ENCODE data around the gene TTC29. TPM values are rescaled to one million over a fixed set of nuclear protein-coding genes. Genes with fewer than 3 reads are reported as not detected.
"Not testable (repeated sequence)": the region's sequence is repeated elsewhere in the genome, so short reads cannot be mapped to it uniquely, and the experiment has no call there.

Gene TTC29
- total RNA-seq, 1 donor from 2014 or later, result not detected

- intact Hi-C loops (cut with DNase I), result no loop called here
- no peaks in the 10 kb centered on the region for H3K27me3 ChIP-seq
- no peak for TF ChIP-seq CTCF (IDR thresholded peaks at IDR 0.05)
- no peak for TF ChIP-seq POLR2AphosphoS5 (IDR thresholded peaks at IDR 0.05; ENCODE audit: insufficient read depth in 1 of 2, low read depth in 1 of 2)
- no peak for TF ChIP-seq POLR2A (IDR thresholded peaks at IDR 0.05)
Measured at GRCh38 chr4:146763560-146763959, 182.1 kb downstream of the TTC29 start.

GRCh38 chr4:146762016-146762415 lies 183.6 kb downstream of the TTC29 start:
- Histone ChIP-seq H3K4me3 (no peak overlapping the region), H3K4me1 (no peaks in the 10 kb centered on the region), H3K36me3 (no peaks in the 10 kb centered on the region), H3K27ac (no peak overlapping the region), H3K27me3 (no peaks in the 10 kb centered on the region), H3K9me3 (no peaks in the 10 kb centered on the region)
- DNase-seq (ENCODE audit: extremely low spot score in 2 of 2), result no peak
- intact Hi-C loops (cut with DNase I), result no loop called here
- TF ChIP-seq POLR2AphosphoS5 (IDR thresholded peaks at IDR 0.05; ENCODE audit: insufficient read depth in 1 of 2, low read depth in 1 of 2) (no peak), CTCF (IDR thresholded peaks at IDR 0.05) (no peak), POLR2A (IDR thresholded peaks at IDR 0.05) (no peak)

More at GRCh38 chr4:146763560-146763959, 182.1 kb downstream of the TTC29 start:
- Histone ChIP-seq H3K9me3 (no peaks in the 10 kb centered on the region), H3K36me3 (no peaks in the 10 kb centered on the region), H3K4me1 (no peaks in the 10 kb centered on the region), H3K4me3 (no peak overlapping the region), H3K27ac (no peak overlapping the region)
- DNase-seq (ENCODE audit: extremely low spot score in 2 of 2), result no peak

- TF ChIP-seq CTCF (IDR thresholded peaks at IDR 0.05) (no peak), POLR2AphosphoS5 (IDR thresholded peaks at IDR 0.05; ENCODE audit: insufficient read depth in 1 of 2, low read depth in 1 of 2) (no peak), POLR2A (IDR thresholded peaks at IDR 0.05) (no peak)
- Histone ChIP-seq H3K4me1 (no peaks in the 10 kb centered on the region), H3K4me3 (no peak overlapping the region), H3K9me3 (no peaks in the 10 kb centered on the region), H3K27ac (no peak overlapping the region), H3K36me3 (no peaks in the 10 kb centered on the region), H3K27me3 (no peaks in the 10 kb centered on the region)
- DNase-seq (ENCODE audit: extremely low spot score in 2 of 2), result no peak
- intact Hi-C loops (cut with DNase I), result no loop called here
Measured at GRCh38 chr4:146742416-146742815, 203.2 kb downstream of the TTC29 start.

- TF ChIP-seq POLR2AphosphoS5 (IDR thresholded peaks at IDR 0.05; ENCODE audit: insufficient read depth in 1 of 2, low read depth in 1 of 2) (no peak), POLR2A (IDR thresholded peaks at IDR 0.05) (no peak), CTCF (IDR thresholded peaks at IDR 0.05) (no peak)
Measured at GRCh38 chr4:146739182-146739581, 206.5 kb downstream of the TTC29 start.

GRCh38 chr4:146723519-146723918 lies 222.1 kb downstream of the TTC29 start:
- H3K36me3 ChIP-seq; H3K9me3 ChIP-seq; intact Hi-C loops (cut with DNase I); H3K4me1 ChIP-seq; H3K27me3 ChIP-seq; H3K4me3 ChIP-seq; H3K27ac ChIP-seq; DNase-seq (ENCODE audit: extremely low spot score in 2 of 2): not testable (repeated sequence)

More at GRCh38 chr4:146739182-146739581, 206.5 kb downstream of the TTC29 start:
- Histone ChIP-seq H3K27me3 (no peaks in the 10 kb centered on the region), H3K4me1 (no peaks in the 10 kb centered on the region), H3K9me3 (no peaks in the 10 kb centered on the region), H3K27ac (no peak overlapping the region), H3K4me3 (no peak overlapping the region), H3K36me3 (no peaks in the 10 kb centered on the region)
- intact Hi-C loops (cut with DNase I), result no loop called here
- DNase-seq (ENCODE audit: extremely low spot score in 2 of 2), result no peak

- no peak for DNase-seq (ENCODE audit: extremely low spot score in 2 of 2)
- Histone ChIP-seq H3K27me3 (no peaks in the 10 kb centered on the region), H3K9me3 (no peaks in the 10 kb centered on the region), H3K4me3 (no peak overlapping the region), H3K4me1 (no peaks in the 10 kb centered on the region), H3K36me3 (no peaks in the 10 kb centered on the region), H3K27ac (no peak overlapping the region)
- TF ChIP-seq CTCF (IDR thresholded peaks at IDR 0.05) (no peak), POLR2A (IDR thresholded peaks at IDR 0.05) (no peak), POLR2AphosphoS5 (IDR thresholded peaks at IDR 0.05; ENCODE audit: insufficient read depth in 1 of 2, low read depth in 1 of 2) (no peak)
- intact Hi-C loops (cut with DNase I), result no loop called here
Measured at GRCh38 chr4:146709956-146710355, 235.7 kb downstream of the TTC29 start.

All from vagina (tissue), 2 donors.